CD4-positive, alpha-beta T cell (primary cell): Measurements from ENCODE around the gene EXT2. TPM values are rescaled to one million over a fixed set of nuclear protein-coding genes. Genes with fewer than 3 reads are reported as not detected.

Experiments used
- ATAC-seq: fragments of 200-7000 bp; cut with Tn5 transposase; one replicate; pipeline ENCODE4 v1.10.0; 2022; ENCODE audit warnings: mild to moderate bottlenecking; ENCODE audit not compliant: poor library complexity
- CTCF ChIA-PET: fragments of 350-600 bp; sonication (Branson Sonifier 250); formaldehyde crosslinking; loops from one replicate; lab custom pipeline; 2021; ENCODE audit warnings: antibody characterized with exemption, inconsistent platforms; lab: Charles Lee
- POLR2A ChIA-PET: fragments of 350-600 bp; sonication (Branson Sonifier 250); formaldehyde crosslinking; loops from one replicate; lab custom pipeline; 2021; ENCODE audit warnings: antibody characterized with exemption, inconsistent platforms; lab: Charles Lee
- DNase-seq, 14 experiments: peaks; one replicate each; pipeline ENCODE4 v3.0.0-alpha.2; 2013 to 2020; ENCODE audit warnings: mixed read lengths in 2 of 14
- H3K27ac ChIP-seq, 2 donors: one replicate each; pipeline versions ENCODE4 v1.5.1 to v1.7.0; 2013; ENCODE audit warnings: low read length in 2 of 2, low read depth in 1 of 2, mild to moderate bottlenecking in 1 of 2
- H3K27me3 ChIP-seq, 2 experiments: 1 replicate in 1 of 2; 2 replicates in 1 of 2; pipeline versions ENCODE4 v1.6.1 to v1.7.0; 2013; ENCODE audit warnings: low read length in 2 of 2, control low read depth in 1 of 2, mild to moderate bottlenecking in 1 of 2, moderate library complexity in 1 of 2; ENCODE audit not compliant: insufficient read depth in 2 of 2, control insufficient read depth in 1 of 2
- H3K36me3 ChIP-seq: one replicate; pipeline ENCODE4 v1.6.1; 2013; ENCODE audit warnings: low read length, control low read depth; ENCODE audit not compliant: insufficient read depth
- H3K4me1 ChIP-seq: one replicate; pipeline ENCODE4 v1.6.1; 2013; ENCODE audit warnings: low read length, control low read depth; ENCODE audit not compliant: insufficient read depth
- H3K4me3 ChIP-seq: one replicate; pipeline ENCODE4 v1.5.1; 2013; ENCODE audit warnings: mild to moderate bottlenecking, low read length, moderate library complexity
- H3K9me3 ChIP-seq, 2 experiments: 1 replicate in 1 of 2; 2 replicates in 1 of 2; pipeline versions ENCODE4 v1.6.1 to v1.7.0; 2013; ENCODE audit warnings: low read length in 2 of 2, mild to moderate bottlenecking in 2 of 2, control low read depth in 1 of 2, moderate library complexity in 1 of 2; ENCODE audit not compliant: control insufficient read depth in 1 of 2, insufficient read depth in 1 of 2
- H3K27ac Mint-ChIP-seq: one replicate; pipeline ENCODE4 v1.8.0; 2020; ENCODE audit warnings: mixed read lengths
- H3K27me3 Mint-ChIP-seq: one replicate; pipeline ENCODE4 v1.8.0; 2021; ENCODE audit warnings: mixed read lengths
- H3K36me3 Mint-ChIP-seq: one replicate; pipeline ENCODE4 v1.8.0; 2021; ENCODE audit warnings: low read depth, mixed read lengths
- H3K4me1 Mint-ChIP-seq: one replicate; pipeline ENCODE4 v1.8.0; 2021; ENCODE audit warnings: low read depth, mixed read lengths
- H3K4me3 Mint-ChIP-seq: one replicate; pipeline ENCODE4 v1.8.0; 2020; ENCODE audit warnings: mild to moderate bottlenecking, mixed read lengths
- H3K9me3 Mint-ChIP-seq: one replicate; pipeline ENCODE4 v1.8.0; 2020; ENCODE audit warnings: mixed read lengths
- CTCF ChIP-seq: fragments of 200-600 bp; IDR thresholded peaks from one replicate; pipeline ENCODE4 v1.8.0; 2022; ENCODE audit warnings: antibody characterized with exemption, mild to moderate bottlenecking
- intact Hi-C, 2 experiments: fragments of 100-400 bp; cut with DNase I in 1 of 2; cut with micrococcal nuclease in 1 of 2; formaldehyde crosslinking; loops; one replicate each; pipeline versions ENCODE4 v1.15.1 to v1.9.0; 2023 to 2025; cut with DNase I, micrococcal nuclease
- total RNA-seq, 174 experiments: library from RNA in 2 of 174; stranded (reverse) in 2 of 174; gene quantifications; one replicate each; pipeline ENCODE4 v1.2.3 and lab custom pipeline; 2021 to 2026

The EXT2 gene
- total RNA-seq, 2 experiments from 2014 or later = 17.1 to 17.5 TPM

DNA sequence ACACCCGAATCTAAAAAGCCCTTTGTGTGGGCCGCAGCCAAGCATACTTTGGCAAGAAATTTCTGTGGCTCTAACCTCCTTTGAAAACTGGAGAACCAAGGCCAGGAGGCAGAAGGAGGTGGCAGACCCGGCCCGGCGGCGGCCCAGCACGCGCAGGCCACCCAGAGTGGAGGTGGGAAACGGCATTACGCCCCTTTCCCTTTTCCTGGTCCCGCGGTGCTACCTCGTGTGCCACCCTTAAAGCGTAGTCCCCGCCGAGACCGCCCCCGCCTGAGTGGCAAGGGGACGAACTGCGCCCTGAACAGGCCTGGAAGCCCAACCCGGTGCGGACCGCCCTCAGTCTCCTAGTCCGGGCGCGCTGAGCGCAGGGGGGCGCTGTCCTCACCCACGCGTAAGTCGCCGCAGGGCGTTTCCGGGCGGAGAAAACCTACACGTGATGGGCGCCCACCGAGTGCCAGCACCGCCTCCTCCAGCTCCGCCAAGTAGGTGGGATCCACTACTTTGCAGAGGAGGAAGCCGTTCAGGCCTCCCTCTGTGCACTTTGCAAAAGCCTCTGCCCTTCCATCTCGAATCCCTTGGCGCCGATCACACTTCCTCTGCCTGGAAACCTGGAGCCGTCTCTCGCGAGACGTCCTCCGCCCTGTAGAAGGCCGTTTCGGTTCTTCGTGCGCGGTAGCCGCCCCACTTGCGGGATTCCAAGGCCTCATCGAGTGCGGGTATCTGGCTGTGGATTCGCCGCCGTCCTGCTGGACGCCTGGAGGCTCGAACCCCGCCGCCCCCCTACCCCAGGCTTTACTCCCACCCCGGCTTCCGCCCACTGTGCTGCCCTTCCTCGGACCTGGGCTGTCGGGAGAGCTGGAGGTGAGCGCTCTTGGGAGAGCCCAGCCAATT lies 29.4 kb upstream of the EXT2 start, which contains the start of gene ACCS:
TSS of gene ACCS (plus strand) at position 430 of the 891 bp plus-strand sequence. CDS start 1,358 bp downstream, outside the sequence.
- Mint-ChIP-seq H3K27ac (peak within 1 kb of the TSS; percentile 88), H3K36me3 (no peaks in the 10 kb centered on the region), H3K9me3 (no peaks in the 10 kb centered on the region), H3K4me1 (peaks cover 30% of the 10 kb centered on the region), H3K27me3 (no peaks in the 10 kb centered on the region), H3K4me3 (peak within 1 kb of the TSS; percentile 89)
- POLR2A ChIA-PET = interaction anchor here (0.6 to 1.5 kb wide), 3 partner anchors 29 to 544 kb away, joined by 3 to 14 read pairs (median 7); partner anchors contain the start of gene EXT2
- intact Hi-C loops = loop anchor here (2.0 to 10.0 kb wide), 5 partner anchors 29 to 759 kb away; partner anchors contain the start of genes ALKBH3 (in 1 of the 2), EXT2 (in 1 of the 2) and HSD17B12 (in 1 of the 2)
- H3K4me3 ChIP-seq = peak within 1 kb of the TSS; percentile 90
- peak; percentile 95 for ATAC-seq
- DNase-seq = peak; percentile 75 to 96 (median 86)
- peak; percentile 90 for TF ChIP-seq CTCF
- CTCF ChIA-PET = interaction anchor here (0.8 to 3.0 kb wide), 5 partner anchors 21 to 44 kb away, joined by 3 to 20 read pairs (median 4); partner anchors contain the start of gene EXT2
- H3K36me3 ChIP-seq = peaks cover 2% of the 10 kb centered on the region
- H3K27me3 ChIP-seq = no peaks in the 10 kb centered on the region
- peak within 1 kb of the TSS; percentile 59 to 65 for H3K27ac ChIP-seq
- no peaks in the 10 kb centered on the region for H3K9me3 ChIP-seq
- H3K4me1 ChIP-seq = peaks cover 20% of the 10 kb centered on the region

GRCh38 chr11:44066732-44067141 lies 28.7 kb upstream of the EXT2 start:
- peak overlapping the region; percentile 88 for H3K27ac Mint-ChIP-seq
- intact Hi-C loops = loop anchor here (2.0 to 10.0 kb wide), 5 partner anchors 28 to 759 kb away; partner anchors contain the start of genes ALKBH3 (in 1 of the 2), EXT2 (in 1 of the 2) and HSD17B12 (in 1 of the 2)
- H3K4me3 Mint-ChIP-seq = peak overlapping the region; percentile 89
- DNase-seq = no peak
- no peak for ATAC-seq
- Histone ChIP-seq H3K4me3 (peak overlapping the region; percentile 90), H3K9me3 (no peaks in the 10 kb centered on the region), H3K27ac (peak overlapping the region; percentile 52 to 59), H3K36me3 (peaks cover 6% of the 10 kb centered on the region), H3K4me1 (peaks cover 20% of the 10 kb centered on the region), H3K27me3 (no peaks in the 10 kb centered on the region)
- ChIA-PET CTCF (interaction anchor here (0.8 to 3.0 kb wide), 4 partner anchors 20 to 38 kb away, joined by 3 to 20 read pairs (median 4); partner anchors contain the start of gene EXT2), POLR2A (interaction anchor here (0.6 to 1.5 kb wide), 3 partner anchors 28 to 543 kb away, joined by 3 to 14 read pairs (median 7); partner anchors contain the start of gene EXT2)
- H3K9me3 Mint-ChIP-seq = no peaks in the 10 kb centered on the region
- no peaks in the 10 kb centered on the region for H3K27me3 Mint-ChIP-seq
- H3K36me3 Mint-ChIP-seq = peaks cover 5% of the 10 kb centered on the region
- H3K4me1 Mint-ChIP-seq = peaks cover 30% of the 10 kb centered on the region
- no peak for TF ChIP-seq CTCF

DNA sequence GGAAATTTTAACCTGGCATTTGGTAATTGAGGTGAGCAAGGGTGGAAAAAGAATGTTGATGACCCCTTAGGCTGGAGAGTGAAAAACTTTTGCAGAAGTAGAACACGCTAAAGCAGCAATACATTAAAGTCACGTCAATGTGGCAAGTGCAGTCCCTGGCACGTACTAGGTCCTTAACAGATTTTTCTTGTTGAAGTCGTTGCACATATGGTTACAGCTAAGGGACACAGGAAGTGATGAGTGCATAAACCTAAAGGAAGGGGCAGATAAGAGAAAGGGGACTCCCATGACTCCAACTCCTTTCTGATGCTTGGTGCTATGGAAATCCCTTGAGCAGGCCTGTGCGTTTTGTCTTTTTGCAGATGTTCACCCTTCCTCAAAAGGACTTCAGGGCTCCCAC lies 28.2 kb upstream of the EXT2 start:
- Mint-ChIP-seq H3K4me3 (peak overlapping the region; percentile 89), H3K9me3 (no peaks in the 10 kb centered on the region), H3K4me1 (peaks cover 30% of the 10 kb centered on the region), H3K27ac (peak overlapping the region; percentile 88), H3K27me3 (no peaks in the 10 kb centered on the region), H3K36me3 (peaks cover 6% of the 10 kb centered on the region)
- Histone ChIP-seq H3K27ac (no peak overlapping the region), H3K36me3 (peaks cover 6% of the 10 kb centered on the region), H3K4me3 (no peak overlapping the region), H3K9me3 (no peaks in the 10 kb centered on the region), H3K4me1 (peaks cover 20% of the 10 kb centered on the region), H3K27me3 (no peaks in the 10 kb centered on the region)
- DNase-seq (peak in 2 of 14 experiments; percentile 23 to 24), ATAC-seq (no peak)
- ChIA-PET POLR2A (interaction anchor here (1.5 kb wide), 1 partner anchor 37 kb away, joined by 7 read pairs; no protein-coding TSS in a partner anchor), CTCF (interaction anchor here (1.3 to 3.0 kb wide), 2 partner anchors 28 to 43 kb away, joined by 3 to 20 read pairs; partner anchors contain the start of gene EXT2)
- intact Hi-C loops = loop anchor here (2.0 to 10.0 kb wide), 5 partner anchors 28 to 760 kb away; partner anchors contain the start of genes ALKBH3 (in 1 of the 2), EXT2 (in 1 of the 2) and HSD17B12 (in 1 of the 2)
- TF ChIP-seq CTCF = no peak
